ENCODE data around the gene COL15A1. TPM values are rescaled to one million over a fixed set of nuclear protein-coding genes. Genes with fewer than 3 reads are reported as not detected.

The COL15A1 gene
- total RNA-seq, 4 donors from 2014 or later = 4.6 to 51.9 (median 10.7) TPM

DNA sequence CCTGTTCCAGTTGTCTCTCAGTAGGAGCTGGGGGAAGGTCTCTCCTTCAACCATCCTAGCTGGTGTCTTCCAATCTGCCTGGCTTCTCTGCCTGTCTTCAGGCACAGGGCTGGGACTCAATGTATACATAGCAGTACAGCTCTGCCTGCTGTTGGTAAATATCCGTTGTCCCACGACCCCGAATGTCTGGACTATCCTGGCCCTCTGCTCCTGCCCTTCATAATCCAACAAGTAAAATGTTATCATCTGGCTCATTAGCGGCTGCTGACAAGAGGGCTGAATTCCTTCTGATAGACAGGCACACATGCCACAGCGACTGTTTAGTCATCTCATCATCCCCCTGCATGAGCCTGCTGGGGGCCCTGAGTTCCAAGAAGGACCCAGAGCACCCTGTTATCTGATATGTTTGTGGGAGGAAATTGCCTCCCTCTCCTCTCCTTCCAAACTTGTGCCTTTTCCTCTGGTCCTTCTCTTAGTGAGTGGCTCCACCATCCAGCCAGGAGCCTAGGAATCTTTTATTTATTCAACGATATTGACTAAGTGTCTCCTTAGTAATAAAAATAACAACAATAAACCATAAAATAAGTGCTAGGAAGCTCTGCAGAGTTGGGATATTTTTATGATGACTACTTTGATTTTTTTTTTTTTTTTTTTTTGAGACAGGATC, 131.7 kb downstream of the COL15A1 start:
- Histone ChIP-seq H3K9me3 (no peaks in the 10 kb centered on the region), H3K36me3 (no peaks in the 10 kb centered on the region), H3K27ac (no peak overlapping the region), H3K27me3 (no peaks in the 10 kb centered on the region), H3K4me1 (peaks cover 0 to 16% (median 2%) of the 10 kb centered on the region in 4 donors), H3K4me3 (no peak overlapping the region)
- TF ChIP-seq POLR2AphosphoS5 (IDR thresholded peaks at IDR 0.05) (no peak), EP300 (IDR thresholded peaks at IDR 0.05; ENCODE audit: low read depth) (no peak), POLR2A (IDR thresholded peaks at IDR 0.05) (no peak)
- TF ChIP-seq, protein P1, sequence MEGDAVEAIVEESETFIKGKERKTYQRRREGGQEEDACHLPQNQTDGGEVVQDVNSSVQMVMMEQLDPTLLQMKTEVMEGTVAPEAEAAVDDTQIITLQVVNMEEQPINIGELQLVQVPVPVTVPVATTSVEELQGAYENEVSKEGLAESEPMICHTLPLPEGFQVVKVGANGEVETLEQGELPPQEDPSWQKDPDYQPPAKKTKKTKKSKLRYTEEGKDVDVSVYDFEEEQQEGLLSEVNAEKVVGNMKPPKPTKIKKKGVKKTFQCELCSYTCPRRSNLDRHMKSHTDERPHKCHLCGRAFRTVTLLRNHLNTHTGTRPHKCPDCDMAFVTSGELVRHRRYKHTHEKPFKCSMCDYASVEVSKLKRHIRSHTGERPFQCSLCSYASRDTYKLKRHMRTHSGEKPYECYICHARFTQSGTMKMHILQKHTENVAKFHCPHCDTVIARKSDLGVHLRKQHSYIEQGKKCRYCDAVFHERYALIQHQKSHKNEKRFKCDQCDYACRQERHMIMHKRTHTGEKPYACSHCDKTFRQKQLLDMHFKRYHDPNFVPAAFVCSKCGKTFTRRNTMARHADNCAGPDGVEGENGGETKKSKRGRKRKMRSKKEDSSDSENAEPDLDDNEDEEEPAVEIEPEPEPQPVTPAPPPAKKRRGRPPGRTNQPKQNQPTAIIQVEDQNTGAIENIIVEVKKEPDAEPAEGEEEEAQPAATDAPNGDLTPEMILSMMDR (IDR thresholded peaks at IDR 0.05) = no peak
- WGBS, 2 donors (ENCODE audit: low coverage in 1 of 2) = 47 to 67% methylated on average over 2 to 6 of the region's 6 CpGs
- in situ Hi-C loops (cut with MboI; ENCODE audit: low pct_ligation_motif_present in 1 of 4, low pct_unique_long_range_greater_than_20kb in 1 of 4, low sequenced_read_pairs in 3 of 4) = no loop called here
- no peak for DNase-seq
- intact Hi-C loops (cut with DNase I; ENCODE audit: low total_unique reads) = no loop called here

DNA sequence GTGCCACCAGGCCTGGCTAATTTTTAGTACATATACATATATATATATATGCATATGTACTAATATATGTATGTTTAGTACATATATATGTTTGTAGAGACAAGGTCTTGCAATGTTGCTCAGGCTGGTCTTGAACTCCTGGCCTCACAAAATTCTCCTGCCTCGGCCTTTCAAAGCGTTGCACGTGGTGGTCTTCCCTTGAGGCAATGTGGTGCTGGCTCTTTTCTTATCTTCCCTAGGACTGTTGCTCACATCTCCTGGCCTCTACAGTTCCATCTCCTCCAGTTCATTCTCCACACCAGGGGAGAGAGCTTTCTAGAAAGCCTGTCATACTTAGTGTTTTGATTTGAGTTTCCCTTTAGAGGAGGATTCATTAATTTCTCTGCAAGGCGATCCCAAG, 132.3 kb downstream of the COL15A1 start:
- no peak overlapping the region for H3K4me3 ChIP-seq
- peak overlapping the region in 1 of 4 donors; percentile 15 for H3K27ac ChIP-seq
- intact Hi-C loops (cut with DNase I; ENCODE audit: low total_unique reads) (no loop called here), in situ Hi-C loops (cut with MboI; ENCODE audit: low pct_ligation_motif_present in 1 of 4, low pct_unique_long_range_greater_than_20kb in 1 of 4, low sequenced_read_pairs in 3 of 4) (no loop called here)
- H3K27me3 ChIP-seq = no peaks in the 10 kb centered on the region
- no peaks in the 10 kb centered on the region for H3K9me3 ChIP-seq
- peaks cover 0 to 16% (median 2%) of the 10 kb centered on the region in 4 donors for H3K4me1 ChIP-seq
- TF ChIP-seq POLR2A (IDR thresholded peaks at IDR 0.05) (no peak), EP300 (IDR thresholded peaks at IDR 0.05; ENCODE audit: low read depth) (no peak), POLR2AphosphoS5 (IDR thresholded peaks at IDR 0.05) (no peak)
- TF ChIP-seq, protein P1 (IDR thresholded peaks at IDR 0.05) = no peak
- 96 to 100% methylated on average over 1 to 4 of the region's 4 CpGs for WGBS, 2 donors (ENCODE audit: low coverage in 1 of 2)
- no peaks in the 10 kb centered on the region for H3K36me3 ChIP-seq
- no peak for DNase-seq

DNA sequence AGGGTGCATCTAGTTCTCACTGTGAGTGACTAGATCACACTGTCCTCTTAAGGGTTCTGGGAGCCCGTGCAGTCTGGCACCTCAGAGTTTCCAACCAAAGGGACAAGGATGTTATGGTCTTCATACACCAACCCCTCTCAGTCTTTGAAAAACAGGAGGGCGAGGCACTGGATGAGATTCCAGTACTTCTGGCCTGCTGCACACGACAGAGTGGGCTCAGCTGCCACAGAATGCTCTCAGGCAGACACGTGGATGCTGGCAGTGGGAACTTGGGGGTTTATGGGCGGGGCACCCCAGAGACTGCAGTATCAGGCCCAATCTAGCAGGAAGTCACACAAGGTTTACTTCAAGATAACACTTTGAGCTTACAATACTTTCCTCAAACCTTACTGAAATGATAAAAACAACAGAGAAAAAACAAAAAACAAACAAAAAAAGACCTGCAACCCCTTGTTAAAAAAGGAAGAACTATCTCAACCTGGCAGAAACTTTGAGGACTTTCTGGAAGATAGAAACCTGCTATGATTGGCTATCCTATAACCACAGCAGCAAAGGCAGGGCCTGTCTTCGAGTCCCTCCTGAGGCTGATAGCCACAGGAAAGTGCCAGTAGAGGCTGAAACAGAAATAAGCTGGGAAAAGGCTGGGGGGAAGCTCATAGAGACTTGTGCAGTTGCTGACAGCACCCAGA, 132.9 kb downstream of the COL15A1 start:
- Histone ChIP-seq H3K36me3 (no peaks in the 10 kb centered on the region), H3K27ac (peak overlapping the region in 1 of 4 donors; percentile 15), H3K4me3 (no peak overlapping the region), H3K27me3 (no peaks in the 10 kb centered on the region), H3K4me1 (peaks cover 0 to 16% (median 2%) of the 10 kb centered on the region in 4 donors), H3K9me3 (no peaks in the 10 kb centered on the region)
- in situ Hi-C loops (cut with MboI; ENCODE audit: low pct_ligation_motif_present in 1 of 4, low pct_unique_long_range_greater_than_20kb in 1 of 4, low sequenced_read_pairs in 3 of 4) (no loop called here), intact Hi-C loops (cut with DNase I; ENCODE audit: low total_unique reads) (no loop called here)
- peak; percentile 26 for DNase-seq
- TF ChIP-seq, protein P1 (IDR thresholded peaks at IDR 0.05) = no peak
- no peak for TF ChIP-seq POLR2A (IDR thresholded peaks at IDR 0.05)
- no peak for TF ChIP-seq POLR2AphosphoS5 (IDR thresholded peaks at IDR 0.05)
- TF ChIP-seq EP300 (IDR thresholded peaks at IDR 0.05; ENCODE audit: low read depth) = no peak
- WGBS, 2 donors (ENCODE audit: low coverage in 1 of 2) = 50 to 83% methylated on average over 1 to 6 of the region's 6 CpGs

DNA sequence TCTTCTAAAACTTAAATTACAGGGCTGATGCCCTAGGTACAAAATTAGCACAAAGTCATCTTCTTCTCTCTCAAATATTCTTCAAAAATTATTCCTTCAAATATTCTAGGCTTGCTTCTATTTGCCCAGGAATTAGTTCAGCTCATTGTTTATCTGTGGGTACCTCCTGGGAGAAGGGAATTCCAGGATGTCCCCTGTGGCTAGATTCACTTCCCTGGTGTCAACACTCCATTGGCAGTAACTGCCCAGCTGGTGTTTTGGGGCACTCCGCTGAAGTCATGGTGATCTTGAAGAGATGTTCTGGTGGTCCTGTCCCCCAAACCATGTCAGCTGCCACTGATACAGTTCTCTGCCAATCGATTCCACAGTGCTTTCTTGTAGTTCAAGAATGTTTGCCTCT, 135.0 kb downstream of the COL15A1 start:
- no peaks in the 10 kb centered on the region for H3K36me3 ChIP-seq
- peaks cover 0 to 16% (median 2%) of the 10 kb centered on the region in 4 donors for H3K4me1 ChIP-seq
- intact Hi-C loops (cut with DNase I; ENCODE audit: low total_unique reads) = no loop called here
- H3K9me3 ChIP-seq = no peaks in the 10 kb centered on the region
- no peak for DNase-seq
- TF ChIP-seq, protein P1 (IDR thresholded peaks at IDR 0.05) = no peak
- no peak for TF ChIP-seq POLR2A (IDR thresholded peaks at IDR 0.05)
- 67 to 80% methylated on average over 1 to 2 of the region's 2 CpGs for WGBS, 2 donors (ENCODE audit: low coverage in 1 of 2)
- in situ Hi-C loops (cut with MboI; ENCODE audit: low pct_ligation_motif_present in 1 of 4, low pct_unique_long_range_greater_than_20kb in 1 of 4, low sequenced_read_pairs in 3 of 4) = no loop called here
- no peaks in the 10 kb centered on the region for H3K27me3 ChIP-seq
- no peak overlapping the region for H3K27ac ChIP-seq
- H3K4me3 ChIP-seq = no peak overlapping the region

Data from transverse colon (tissue), 4 donors.